Tibial nerve (tissue), 4 donors: ENCODE measurements around the gene FLACC1.

Experiments used
- CTCF ChIP-seq, 5 experiments: fragments of 200-600 bp in 3 of 5; fragments of 450-650 bp in 2 of 5; sonication (generic) in 3 of 5; IDR thresholded peaks; one replicate each; pipeline ENCODE4 v1.5.1; 2016 to 2019; ENCODE audit warnings: antibody characterized with exemption in 5 of 5, mild to moderate bottlenecking in 3 of 5, moderate library complexity in 2 of 5
- EP300 ChIP-seq, 2 donors: sonication (generic); formaldehyde crosslinking; IDR thresholded peaks; one replicate each; pipeline ENCODE4 v1.6.1; 2017; ENCODE audit warnings: antibody characterized with exemption in 2 of 2, mild to moderate bottlenecking in 1 of 2
- POLR2A ChIP-seq, 2 donors: fragments of 450-650 bp; IDR thresholded peaks; one replicate each; pipeline ENCODE4 v1.6.1; 2017; ENCODE audit warnings: antibody characterized with exemption in 2 of 2, mild to moderate bottlenecking in 2 of 2, moderate library complexity in 2 of 2

GRCh38 chr2:201270293-201271001 lies 86.7 kb downstream of the FLACC1 start:
- TF ChIP-seq CTCF (IDR thresholded peaks at IDR 0.05) (no peak), POLR2A (IDR thresholded peaks at IDR 0.05) (no peak), EP300 (IDR thresholded peaks at IDR 0.05) (no peak)
